Choroid plexus epithelial cell (primary cell): ENCODE measurements around the gene C1QL4.

Experiments used
- DNase-seq: peaks from one replicate; pipeline ENCODE4 v3.0.0-alpha.2; 2010; ENCODE audit warnings: low read depth
- H3K4me3 ChIP-seq: 2 replicates; pipeline ENCODE4 v1.5.1; 2011; ENCODE audit warnings: low read depth, mild to moderate bottlenecking, control low read depth, low read length, moderate library complexity
- CTCF ChIP-seq: conservative IDR thresholded peaks from 2 replicates; pipeline ENCODE4 v1.5.1; 2011; ENCODE audit warnings: low read depth, mild to moderate bottlenecking, control low read depth, inconsistent platforms, low read length, moderate library complexity

C1QL4 gene

GRCh38 chr12:49297695-49298060 lies 39.3 kb downstream of the C1QL4 start:
- no peak for DNase-seq
- H3K4me3 ChIP-seq: no peak overlapping the region
- no peak for TF ChIP-seq CTCF

GRCh38 chr12:49296836-49297694 lies 39.9 kb downstream of the C1QL4 start:
- H3K4me3 ChIP-seq: no peak overlapping the region
- TF ChIP-seq CTCF: no peak
- no peak for DNase-seq

DNA sequence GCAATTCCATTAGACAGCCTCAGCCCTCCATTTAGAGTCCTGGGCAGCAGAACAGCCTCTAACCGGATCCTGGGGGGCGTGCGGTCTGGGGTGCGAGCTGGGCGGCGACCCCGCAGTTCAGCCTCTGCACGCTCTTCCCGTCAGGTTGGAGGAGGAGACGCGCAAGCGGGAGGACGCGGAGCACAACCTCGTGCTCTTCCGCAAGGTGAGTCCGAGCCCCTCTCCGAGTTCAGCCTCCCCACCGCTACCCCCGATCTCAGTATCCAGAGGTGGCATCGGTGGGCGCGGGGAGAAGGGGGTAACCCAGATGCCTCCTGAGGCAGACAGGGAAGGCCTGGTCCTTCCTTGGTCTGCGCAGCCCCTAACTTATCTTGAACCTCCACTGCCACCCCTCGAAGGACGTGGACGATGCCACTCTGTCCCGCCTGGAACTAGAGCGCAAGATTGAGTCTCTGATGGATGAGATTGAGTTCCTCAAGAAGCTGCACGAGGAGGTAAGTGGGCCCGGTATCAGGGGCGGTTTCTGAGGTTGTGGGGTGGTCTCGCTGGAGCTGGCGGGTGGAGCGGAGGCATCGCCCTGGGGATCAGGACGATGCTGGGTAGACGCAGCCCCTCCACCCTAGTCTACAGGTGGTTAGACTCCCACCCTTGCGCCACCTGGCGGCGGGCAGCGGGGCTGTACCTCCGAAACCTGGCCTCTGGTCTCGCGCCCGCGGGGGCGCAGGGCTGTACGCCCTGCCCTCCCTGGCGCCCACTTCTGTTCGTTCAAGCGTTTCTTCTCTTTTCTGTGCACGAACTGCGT lies 40.8 kb downstream of the C1QL4 start:
- peak; percentile 68 for TF ChIP-seq CTCF
- H3K4me3 ChIP-seq: no peak overlapping the region
- DNase-seq: no peak

- TF ChIP-seq CTCF: no peak
- H3K4me3 ChIP-seq: no peak within 1 kb of the TSS
- no peak for DNase-seq
These were observed 41.7 kb downstream of the C1QL4 start, which contains the start of gene PRPH for GRCh38 chr12:49295082-49295936. TSS of gene PRPH (plus strand) at chr12:49295147. CDS start at chr12:49295201, 54 bp downstream.

- H3K4me3 ChIP-seq: no peak overlapping the region
- TF ChIP-seq CTCF: no peak
- no peak for DNase-seq
These were observed 42.2 kb downstream of the C1QL4 start for GRCh38 chr12:49294804-49295081.

- no peak for TF ChIP-seq CTCF
- no peak for DNase-seq
- no peak overlapping the region for H3K4me3 ChIP-seq
These were observed 42.7 kb downstream of the C1QL4 start for GRCh38 chr12:49294086-49294803.
